22Rv1 (cell line): ENCODE results near the gene SLC25A27.
A peak's percentile ranks its signal among the peaks of the same experiment; 100 is the strongest.

Experiments
- H3K27ac ChIP-seq: fragments of 450-650 bp; 2 replicates; pipeline ENCODE4 v1.5.1; 2017
- CTCF ChIP-seq: fragments of 450-650 bp; IDR thresholded peaks from 2 replicates; pipeline ENCODE4 v1.5.1; 2017; ENCODE audit warnings: mild to moderate bottlenecking
- ZFX ChIP-seq: fragments of 450-650 bp; IDR thresholded peaks from 2 replicates; pipeline ENCODE4 v1.6.1; 2017; ENCODE audit warnings: antibody characterized with exemption, borderline replicate concordance

The SLC25A27 gene

GRCh38 chr6:46652603-46653438, at the start of gene SLC25A27, which contains the start of gene CYP39A1:
Gene SLC25A27, plus strand, starts transcription at chr6:46652975. Its CDS starts 218 bp downstream, at chr6:46653193.
Gene CYP39A1, minus strand, starts transcription at chr6:46652818. Its CDS starts 236 bp downstream, at chr6:46652582.
- peak within 1 kb of the TSS; percentile 80 for H3K27ac ChIP-seq
- TF ChIP-seq CTCF (no peak), ZFX (no peak)

- no peak overlapping the region for H3K27ac ChIP-seq
- no peak for TF ChIP-seq ZFX
- no peak for TF ChIP-seq CTCF
Observed at GRCh38 chr6:46605091-46605797, 47.5 kb upstream of the SLC25A27 start.

GRCh38 chr6:46606338-46606737, 46.4 kb upstream of the SLC25A27 start:
- TF ChIP-seq ZFX (no peak), CTCF (no peak)
- no peak overlapping the region for H3K27ac ChIP-seq

- H3K27ac ChIP-seq: no peak overlapping the region
- TF ChIP-seq ZFX (no peak), CTCF (no peak)
Observed at GRCh38 chr6:46610862-46611553, 41.8 kb upstream of the SLC25A27 start.

- TF ChIP-seq ZFX (no peak), CTCF (no peak)
- no peak overlapping the region for H3K27ac ChIP-seq
Observed at GRCh38 chr6:46612645-46613044, 40.1 kb upstream of the SLC25A27 start.

GRCh38 chr6:46618726-46619125, 34.0 kb upstream of the SLC25A27 start:
- H3K27ac ChIP-seq: no peak overlapping the region
- TF ChIP-seq ZFX: no peak
- TF ChIP-seq CTCF: no peak
